GM21360 (cell line): Measurements from ENCODE around the gene CATSPERD.

Experiments used
- ATAC-seq: cut with Tn5 transposase; IDR thresholded peaks from one replicate; pipeline ENCODE4 v1.9.1; 2021; ENCODE audit warnings: mild to moderate bottlenecking, moderate library complexity; ENCODE audit not compliant: unreplicated experiment

Gene CATSPERD

DNA sequence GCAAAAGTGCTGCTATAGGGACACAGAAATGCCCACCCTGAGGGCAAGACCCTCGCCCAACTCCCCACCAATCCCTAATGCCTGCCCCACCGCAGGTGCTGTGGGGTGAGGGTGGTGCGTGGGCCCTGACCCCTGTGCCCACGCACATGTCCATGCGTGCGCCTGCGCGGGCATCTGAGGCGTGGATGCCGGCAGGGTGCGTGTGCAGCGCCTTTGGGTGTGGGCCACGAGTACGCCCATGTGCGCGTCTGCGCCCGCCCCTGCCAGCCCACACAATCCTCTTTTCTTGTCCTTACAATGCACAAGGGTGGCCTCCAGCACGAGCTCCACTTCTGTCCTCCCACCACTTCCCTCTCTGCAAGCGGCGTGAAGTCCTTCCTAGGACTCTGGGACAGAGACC lies 104.7 kb downstream of the CATSPERD start:
- no peak for ATAC-seq

DNA sequence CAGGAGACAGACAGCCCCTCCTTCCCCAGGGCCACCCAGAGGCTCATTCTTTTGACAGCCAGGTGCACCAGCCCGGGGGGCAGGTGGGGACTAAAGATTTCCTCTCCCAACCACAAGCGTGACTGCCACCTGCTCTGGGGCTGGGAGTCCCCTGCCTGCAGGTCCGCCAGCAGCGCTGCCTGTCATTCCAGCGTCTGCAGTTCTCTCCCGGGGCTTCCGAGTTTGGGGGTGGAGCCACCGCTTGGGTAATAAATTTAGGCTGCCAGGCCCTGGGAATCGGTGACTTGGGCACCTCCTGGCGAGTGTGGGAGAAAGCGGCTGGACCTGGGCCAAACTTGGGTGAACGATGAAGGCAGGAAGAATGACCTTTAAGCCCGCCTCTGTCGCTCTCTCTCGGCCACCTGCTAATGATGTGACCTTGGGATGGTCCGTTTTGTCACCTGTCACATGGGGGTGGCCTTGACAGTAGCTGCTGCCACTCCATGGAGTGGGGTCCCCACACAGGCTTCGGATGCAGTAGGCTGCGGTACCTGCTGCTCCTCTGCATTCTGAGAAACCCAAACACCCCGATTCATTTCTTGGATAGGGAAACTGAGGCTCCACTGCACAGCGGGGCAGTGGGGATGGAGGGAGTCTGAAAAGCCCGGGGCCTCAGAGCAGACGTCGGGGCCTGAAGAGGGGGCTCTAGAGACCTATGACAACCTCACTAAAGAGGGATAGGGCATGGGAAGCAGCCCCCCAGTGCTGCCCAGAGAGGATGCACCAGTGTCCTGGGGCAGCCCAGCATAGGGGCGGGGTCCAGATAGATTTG lies 106.3 kb downstream of the CATSPERD start:
- no peak for ATAC-seq

- ATAC-seq: no peak
Observed at GRCh38 chr19:5827342-5827890, 107.0 kb downstream of the CATSPERD start.

DNA sequence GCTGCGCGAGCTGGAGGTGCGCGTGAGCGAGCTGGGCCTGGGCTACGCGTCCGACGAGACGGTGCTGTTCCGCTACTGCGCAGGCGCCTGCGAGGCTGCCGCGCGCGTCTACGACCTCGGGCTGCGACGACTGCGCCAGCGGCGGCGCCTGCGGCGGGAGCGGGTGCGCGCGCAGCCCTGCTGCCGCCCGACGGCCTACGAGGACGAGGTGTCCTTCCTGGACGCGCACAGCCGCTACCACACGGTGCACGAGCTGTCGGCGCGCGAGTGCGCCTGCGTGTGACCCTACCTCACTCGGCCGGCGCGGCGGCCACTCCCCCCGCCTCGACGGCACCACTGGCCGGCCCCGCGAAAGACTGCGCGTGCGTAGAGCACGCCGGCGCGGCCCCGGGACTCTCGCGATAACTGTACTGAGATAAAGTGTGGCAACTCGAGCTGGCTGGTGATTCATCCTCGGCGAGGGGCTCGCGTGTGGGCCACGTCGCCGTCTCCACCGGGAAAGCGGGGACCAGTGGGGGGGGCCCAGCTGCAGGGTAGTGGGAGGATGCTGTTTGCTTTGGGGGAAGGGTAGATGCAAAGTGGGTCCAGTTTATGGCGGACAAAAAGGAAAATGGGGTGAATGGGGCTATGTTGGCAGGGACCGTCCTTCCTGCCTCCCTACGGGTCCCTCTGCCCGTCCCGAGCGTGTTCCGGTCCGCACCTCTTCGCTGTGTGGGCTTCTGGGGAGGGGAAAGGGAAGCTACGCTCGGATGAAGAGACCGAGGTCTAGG lies 107.6 kb downstream of the CATSPERD start:
- peak; percentile 59 for ATAC-seq
